HL-60 (cell line): ENCODE data around the gene GPC5.

ENCODE experiments used
- DNase-seq, 2 experiments: peaks; one replicate each; pipeline ENCODE4 v3.0.0-alpha.2; 2010 to 2020; ENCODE audit warnings: low read depth in 1 of 2, low spot score in 1 of 2
- H3K27ac ChIP-seq: fragments of 250-450 bp; sonication (Bioruptor Pico); replicated peaks from 2 replicates; pipeline ENCODE4 v1.5.1; 2020; ENCODE audit warnings: mild to moderate bottlenecking, moderate library complexity
- H3K27me3 ChIP-seq: fragments of 250-450 bp; sonication (Bioruptor Pico); 2 replicates; pipeline ENCODE4 v1.5.1; 2021; ENCODE audit warnings: mild to moderate bottlenecking, moderate library complexity; ENCODE audit not compliant: insufficient read depth, poor library complexity, severe bottlenecking
- H3K4me3 ChIP-seq: replicated peaks from 2 replicates; pipeline ENCODE4 v1.5.1; 2011; ENCODE audit warnings: mild to moderate bottlenecking, control low read depth, low read length; ENCODE audit not compliant: insufficient read depth
- GABPA ChIP-seq: IDR thresholded peaks from 2 replicates; pipeline ENCODE4 v1.6.1; 2012; ENCODE audit warnings: low read depth
- POLR2AphosphoS5 ChIP-seq: IDR thresholded peaks from 2 replicates; pipeline ENCODE4 v1.6.1; 2012; ENCODE audit warnings: low read depth
- REST ChIP-seq: IDR thresholded peaks from 2 replicates; pipeline ENCODE4 v1.6.1; 2012; ENCODE audit warnings: low read depth; ENCODE audit not compliant: insufficient replicate concordance
- SPI1 ChIP-seq: IDR thresholded peaks from 2 replicates; pipeline ENCODE4 v1.6.1; 2012; ENCODE audit warnings: low read depth, mild to moderate bottlenecking, borderline replicate concordance
- TF ChIP-seq, protein P1 (sequence below): IDR thresholded peaks from one replicate; pipeline ENCODE4 v1.5.1; 2011; ENCODE audit warnings: low read length, control low read depth, inconsistent platforms; ENCODE audit not compliant: insufficient read depth

GPC5 gene

GRCh38 chr13:91725646-91726045 is 327.2 kb downstream of the GPC5 start:
- TF ChIP-seq SPI1 = no peak
- no peak for TF ChIP-seq GABPA
- TF ChIP-seq, protein P1, sequence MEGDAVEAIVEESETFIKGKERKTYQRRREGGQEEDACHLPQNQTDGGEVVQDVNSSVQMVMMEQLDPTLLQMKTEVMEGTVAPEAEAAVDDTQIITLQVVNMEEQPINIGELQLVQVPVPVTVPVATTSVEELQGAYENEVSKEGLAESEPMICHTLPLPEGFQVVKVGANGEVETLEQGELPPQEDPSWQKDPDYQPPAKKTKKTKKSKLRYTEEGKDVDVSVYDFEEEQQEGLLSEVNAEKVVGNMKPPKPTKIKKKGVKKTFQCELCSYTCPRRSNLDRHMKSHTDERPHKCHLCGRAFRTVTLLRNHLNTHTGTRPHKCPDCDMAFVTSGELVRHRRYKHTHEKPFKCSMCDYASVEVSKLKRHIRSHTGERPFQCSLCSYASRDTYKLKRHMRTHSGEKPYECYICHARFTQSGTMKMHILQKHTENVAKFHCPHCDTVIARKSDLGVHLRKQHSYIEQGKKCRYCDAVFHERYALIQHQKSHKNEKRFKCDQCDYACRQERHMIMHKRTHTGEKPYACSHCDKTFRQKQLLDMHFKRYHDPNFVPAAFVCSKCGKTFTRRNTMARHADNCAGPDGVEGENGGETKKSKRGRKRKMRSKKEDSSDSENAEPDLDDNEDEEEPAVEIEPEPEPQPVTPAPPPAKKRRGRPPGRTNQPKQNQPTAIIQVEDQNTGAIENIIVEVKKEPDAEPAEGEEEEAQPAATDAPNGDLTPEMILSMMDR = no peak
- TF ChIP-seq REST = no peak
- no peak for TF ChIP-seq POLR2AphosphoS5
- H3K4me3 ChIP-seq = no peak overlapping the region
- H3K27me3 ChIP-seq = no peaks in the 10 kb centered on the region
- no peak for DNase-seq
- H3K27ac ChIP-seq = no peak overlapping the region

- Histone ChIP-seq H3K27me3 (no peaks in the 10 kb centered on the region), H3K4me3 (no peak overlapping the region)
Observed at GRCh38 chr13:91726671-91727070, 328.2 kb downstream of the GPC5 start.

DNA sequence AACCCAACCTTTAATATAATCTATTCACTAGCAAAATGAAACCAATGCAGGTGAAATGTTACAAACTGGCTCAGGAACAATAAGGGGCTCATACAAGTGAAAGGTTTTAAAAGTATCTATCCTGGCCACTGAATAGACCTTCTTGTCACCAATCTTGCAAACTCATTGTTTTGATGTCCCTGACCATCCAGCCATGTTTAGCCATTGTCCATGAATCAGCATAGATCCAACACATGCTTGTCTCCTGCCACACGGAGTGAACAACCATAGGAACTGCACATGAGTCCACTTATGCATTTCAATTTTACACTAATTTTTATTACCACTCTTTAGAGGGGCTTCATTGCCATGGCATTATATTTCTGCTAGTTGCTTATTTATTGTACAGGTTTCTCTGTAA is 331.4 kb downstream of the GPC5 start:
- TF ChIP-seq, protein P1 = no peak
- TF ChIP-seq POLR2AphosphoS5 (no peak), GABPA (no peak), SPI1 (no peak), REST (no peak)
- H3K4me3 ChIP-seq = no peak overlapping the region
- H3K27me3 ChIP-seq = no peaks in the 10 kb centered on the region
- DNase-seq = no peak
- H3K27ac ChIP-seq = no peak overlapping the region

More at GRCh38 chr13:91726671-91727070, 328.2 kb downstream of the GPC5 start:
- no peak for DNase-seq
- TF ChIP-seq, protein P1 = no peak
- no peak for TF ChIP-seq GABPA
- TF ChIP-seq POLR2AphosphoS5 = no peak
- no peak for TF ChIP-seq REST
- no peak for TF ChIP-seq SPI1
- no peak overlapping the region for H3K27ac ChIP-seq
